ENCODE measurements around the gene PIBF1.

Gene PIBF1

GRCh38 chr13:72864142-72865011 lies 82.4 kb downstream of the PIBF1 start:
- in situ Hi-C loops (cut with MboI; ENCODE audit: low sequenced_read_pairs, unreplicated experiment): no loop called here
- TF ChIP-seq CTCF (IDR thresholded peaks at IDR 0.05; ENCODE audit: borderline replicate concordance, control extremely low read depth, extremely low read depth, insufficient read depth, missing control alignments): no peak
- peak; percentile 42 for DNase-seq (ENCODE audit: low spot score)

- in situ Hi-C loops (cut with MboI; ENCODE audit: low sequenced_read_pairs, unreplicated experiment): no loop called here
- no peak for TF ChIP-seq CTCF (IDR thresholded peaks at IDR 0.05; ENCODE audit: borderline replicate concordance, control extremely low read depth, extremely low read depth, insufficient read depth, missing control alignments)
These were observed 86.3 kb downstream of the PIBF1 start for GRCh38 chr13:72868229-72868628.

GRCh38 chr13:72875233-72875632 lies 93.3 kb downstream of the PIBF1 start:
- DNase-seq (ENCODE audit: low spot score): no peak
- in situ Hi-C loops (cut with MboI; ENCODE audit: low sequenced_read_pairs, unreplicated experiment): no loop called here
- no peak for TF ChIP-seq CTCF (IDR thresholded peaks at IDR 0.05; ENCODE audit: borderline replicate concordance, control extremely low read depth, extremely low read depth, insufficient read depth, missing control alignments)

More at GRCh38 chr13:72868229-72868628, 86.3 kb downstream of the PIBF1 start:
- no peak for DNase-seq (ENCODE audit: low spot score)

GRCh38 chr13:72884101-72884500 lies 102.2 kb downstream of the PIBF1 start:
- DNase-seq (ENCODE audit: low spot score): no peak
- in situ Hi-C loops (cut with MboI; ENCODE audit: low sequenced_read_pairs, unreplicated experiment): no loop called here
- no peak for TF ChIP-seq CTCF (IDR thresholded peaks at IDR 0.05; ENCODE audit: borderline replicate concordance, control extremely low read depth, extremely low read depth, insufficient read depth, missing control alignments)

GRCh38 chr13:72886272-72887067 lies 104.5 kb downstream of the PIBF1 start:
- in situ Hi-C loops (cut with MboI; ENCODE audit: low sequenced_read_pairs, unreplicated experiment): no loop called here
- no peak for TF ChIP-seq CTCF (IDR thresholded peaks at IDR 0.05; ENCODE audit: borderline replicate concordance, control extremely low read depth, extremely low read depth, insufficient read depth, missing control alignments)
- DNase-seq (ENCODE audit: low spot score): no peak

GRCh38 chr13:72889495-72889894 lies 107.6 kb downstream of the PIBF1 start:
- no peak for DNase-seq (ENCODE audit: low spot score)
- in situ Hi-C loops (cut with MboI; ENCODE audit: low sequenced_read_pairs, unreplicated experiment): no loop called here
- no peak for TF ChIP-seq CTCF (IDR thresholded peaks at IDR 0.05; ENCODE audit: borderline replicate concordance, control extremely low read depth, extremely low read depth, insufficient read depth, missing control alignments)

All from GM13976 (cell line).